Liver (tissue), 9 donors: ENCODE data around the gene IP6K1. TPM values are rescaled to one million over a fixed set of nuclear protein-coding genes. Genes with fewer than 3 reads are reported as not detected.

Experiments used
- DNase-seq: peaks from one replicate; pipeline ENCODE4 v3.0.0-alpha.2; 2017; ENCODE audit warnings: low spot score
- H3K27ac ChIP-seq, 2 donors: one replicate each; pipeline ENCODE4 v1.7.0; 2013; ENCODE audit warnings: inconsistent platforms in 2 of 2, low read length in 2 of 2, control low read depth in 1 of 2, low read depth in 1 of 2, mild to moderate bottlenecking in 1 of 2
- H3K27me3 ChIP-seq, 4 donors: one replicate each; pipeline versions ENCODE4 v1.6.1 to v1.7.0; 2013; ENCODE audit warnings: low read length in 3 of 4, inconsistent platforms in 1 of 4, mild to moderate bottlenecking in 1 of 4, moderate library complexity in 1 of 4; ENCODE audit not compliant: control insufficient read depth in 4 of 4, insufficient read depth in 4 of 4
- H3K36me3 ChIP-seq, 4 donors: one replicate each; pipeline versions ENCODE4 v1.6.1 to v1.7.0; 2013; ENCODE audit warnings: low read length in 3 of 4, mild to moderate bottlenecking in 3 of 4, low read depth in 1 of 4, moderate library complexity in 1 of 4; ENCODE audit not compliant: control insufficient read depth in 4 of 4, insufficient read depth in 3 of 4
- H3K4me1 ChIP-seq, 4 donors: one replicate each; pipeline versions ENCODE4 v1.6.1 to v1.7.0; 2013; ENCODE audit warnings: low read length in 3 of 4, mild to moderate bottlenecking in 3 of 4, moderate library complexity in 1 of 4; ENCODE audit not compliant: control insufficient read depth in 4 of 4, insufficient read depth in 4 of 4
- H3K4me3 ChIP-seq, 3 donors: one replicate each; pipeline versions ENCODE4 v1.6.1 to v1.7.0; 2013; ENCODE audit warnings: low read length in 3 of 3, control low read depth in 1 of 3, low read depth in 1 of 3, mild to moderate bottlenecking in 1 of 3
- H3K9ac ChIP-seq, 2 donors: one replicate each; pipeline ENCODE4 v1.7.0; 2013; ENCODE audit warnings: low read length in 2 of 2, mild to moderate bottlenecking in 2 of 2, moderate library complexity in 2 of 2, control low read depth in 1 of 2, low read depth in 1 of 2
- H3K9me3 ChIP-seq, 4 donors: one replicate each; pipeline versions ENCODE4 v1.6.1 to v1.7.0; 2013; ENCODE audit warnings: low read length in 3 of 4; ENCODE audit not compliant: control insufficient read depth in 4 of 4
- EGR1 ChIP-seq, 2 donors: IDR thresholded peaks; 2 replicates each; pipeline ENCODE4 v1.6.1; 2016 to 2018; ENCODE audit warnings: antibody characterized with exemption in 2 of 2, low read depth in 2 of 2
- FOXA1 ChIP-seq: IDR thresholded peaks from 2 replicates; pipeline ENCODE4 v1.6.1; 2016; ENCODE audit warnings: antibody characterized with exemption
- FOXA2 ChIP-seq: IDR thresholded peaks from 2 replicates; pipeline ENCODE4 v1.6.1; 2016; ENCODE audit warnings: antibody characterized with exemption
- GABPA ChIP-seq, 2 donors: IDR thresholded peaks in 1 of 2; conservative IDR thresholded peaks in 1 of 2; 2 replicates each; pipeline ENCODE4 v1.6.1; 2016; ENCODE audit warnings: antibody characterized with exemption in 2 of 2, mild to moderate bottlenecking in 1 of 2, moderate library complexity in 1 of 2
- HNF4A ChIP-seq, 2 donors: conservative IDR thresholded peaks; 2 replicates each; pipeline ENCODE4 v1.6.1; 2016; ENCODE audit warnings: antibody characterized with exemption in 2 of 2, mild to moderate bottlenecking in 2 of 2
- HNF4G ChIP-seq: IDR thresholded peaks from 2 replicates; pipeline ENCODE4 v1.6.1; 2016; ENCODE audit warnings: antibody characterized with exemption
- JUND ChIP-seq, 2 donors: IDR thresholded peaks; 2 replicates each; pipeline ENCODE4 v1.6.1; 2016; ENCODE audit warnings: antibody characterized with exemption in 2 of 2
- NR2F2 ChIP-seq: IDR thresholded peaks from 2 replicates; pipeline ENCODE4 v1.6.1; 2016; ENCODE audit warnings: antibody characterized with exemption
- RAD21 ChIP-seq, 2 donors: IDR thresholded peaks; 2 replicates each; pipeline ENCODE4 v1.6.1; 2016; ENCODE audit warnings: antibody characterized with exemption in 2 of 2, mild to moderate bottlenecking in 2 of 2
- RXRA ChIP-seq, 2 donors: IDR thresholded peaks; 2 replicates each; pipeline ENCODE4 v1.6.1; 2017 to 2018; ENCODE audit warnings: antibody characterized with exemption in 2 of 2, mild to moderate bottlenecking in 1 of 2
- SP1 ChIP-seq: IDR thresholded peaks from 2 replicates; pipeline ENCODE4 v1.6.1; 2018; ENCODE audit warnings: antibody characterized with exemption, mild to moderate bottlenecking
- TAF1 ChIP-seq: conservative IDR thresholded peaks from 2 replicates; pipeline ENCODE4 v1.6.1; 2016; ENCODE audit warnings: antibody characterized with exemption, mild to moderate bottlenecking
- YY1 ChIP-seq: IDR thresholded peaks from 2 replicates; pipeline ENCODE4 v1.6.1; 2016; ENCODE audit warnings: antibody characterized with exemption, mild to moderate bottlenecking
- WGBS: extraction: QIAGEN DNeasy Blood & Tissue Kit; methylation state at CpG from one replicate; pipeline ENCODE4 v1.1.7; 2013; 5-methylcytosine and 5-hydroxymethylcytosine counted together
- polyA plus RNA-seq, 2 donors: library from polyadenylated mRNA; stranded (reverse) in 1 of 2; unstranded in 1 of 2; fragments of 200-250 nt in 1 of 2; fragments of >200 nt in 1 of 2; fragmentation: Nextera tagmentation in 1 of 2; extraction: Ambion mirVana in 1 of 2; gene quantifications; one replicate each; pipeline versions ENCODE4 v1.2.1 to v1.2.3, GENCODE V29; 2013 to 2015
- total RNA-seq, 2 donors: library from RNA; depleted of rRNA; stranded (reverse); fragments of >200 nt; gene quantifications; one replicate each; pipeline ENCODE4 v1.2.3, GENCODE V29; 2014
- TF ChIP-seq, protein P1 (sequence below): IDR thresholded peaks from 2 replicates; pipeline ENCODE4 v1.6.1; 2016; ENCODE audit warnings: antibody characterized with exemption
- TF ChIP-seq, protein P2 (sequence below): IDR thresholded peaks from 2 replicates; pipeline ENCODE4 v1.6.1; 2016; ENCODE audit warnings: antibody characterized with exemption, mild to moderate bottlenecking
- TF ChIP-seq, protein P3 (sequence below): IDR thresholded peaks from 2 replicates; pipeline ENCODE4 v1.6.1; 2016; ENCODE audit warnings: antibody characterized with exemption
- TF ChIP-seq, protein P4 (sequence below): fragments of 150-350 bp; IDR thresholded peaks from 2 replicates; pipeline ENCODE4 v1.5.1; 2017; ENCODE audit warnings: improper control_type of control experiment, low read depth, low read length; ENCODE audit not compliant: missing input control
- TF ChIP-seq, protein P5 (sequence below): IDR thresholded peaks from 2 replicates; pipeline ENCODE4 v1.6.1; 2016; ENCODE audit warnings: antibody characterized with exemption
- donor health status: healthy.
- donor health status: healthy.
- donor health status: healthy.
- donor health status: healthy.
- donor health status: healthy.

IP6K1 gene
- total and polyA plus RNA-seq, 4 donors = 6.6 to 32.3 (median 18.1) TPM

DNA sequence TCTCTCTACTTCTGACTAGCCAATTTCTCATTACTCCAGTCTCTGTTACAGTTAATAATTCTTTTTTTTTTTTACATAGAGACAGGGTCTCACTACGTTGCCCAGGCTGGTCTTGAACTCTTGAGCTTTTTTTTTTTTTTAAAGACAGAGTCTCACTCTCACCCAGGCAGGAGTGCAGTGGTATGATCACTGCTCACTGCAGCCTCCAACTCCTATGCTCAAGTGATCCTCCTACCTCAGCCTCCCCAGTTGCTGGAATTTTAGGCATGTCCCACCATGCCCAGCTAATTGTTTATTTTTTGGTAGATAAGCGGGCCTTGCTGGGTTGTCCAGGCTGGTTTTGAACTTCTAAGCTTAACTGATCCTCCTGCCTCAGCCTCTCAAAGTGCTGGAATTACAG lies 13.6 kb downstream of the IP6K1 start:
- no peak for TF ChIP-seq FOXA2
- H3K9me3 ChIP-seq = no peaks in the 10 kb centered on the region
- H3K4me1 ChIP-seq = no peaks in the 10 kb centered on the region
- H3K4me3 ChIP-seq = no peak overlapping the region
- no peaks in the 10 kb centered on the region for H3K27me3 ChIP-seq
- WGBS = 95% methylated on average over 2 of the region's 2 CpGs
- H3K36me3 ChIP-seq = peaks cover 0 to 5% (median 1%) of the 10 kb centered on the region in 4 donors
- H3K9ac ChIP-seq = no peak overlapping the region
- DNase-seq = no peak
- no peak overlapping the region for H3K27ac ChIP-seq

DNA sequence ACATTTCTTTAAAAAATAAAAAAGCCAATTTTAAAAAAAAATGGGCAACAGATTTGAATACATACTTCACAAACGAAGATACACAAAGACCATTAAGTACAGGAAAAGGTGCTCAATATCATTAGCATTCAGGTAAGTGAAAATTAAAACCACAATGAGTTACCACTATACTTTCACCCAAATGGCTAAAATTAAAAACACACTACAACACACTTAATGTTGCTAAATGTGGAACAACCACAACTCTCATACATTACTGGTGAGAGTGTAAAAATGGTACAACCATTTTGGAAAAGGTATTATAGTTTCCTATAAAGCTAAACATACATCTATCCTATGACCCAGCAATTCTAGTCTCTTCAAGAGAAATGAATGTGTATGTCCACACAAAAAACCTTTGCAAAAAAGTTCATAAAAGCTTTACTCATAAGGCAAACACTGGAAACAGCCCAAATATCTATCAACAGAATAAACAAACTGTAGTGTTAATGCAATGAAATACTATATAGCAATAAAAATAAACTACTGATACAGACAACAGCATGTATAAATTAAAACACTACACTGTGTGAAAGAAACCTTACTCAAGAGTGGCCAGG lies 14.9 kb downstream of the IP6K1 start:
- H3K9me3 ChIP-seq = no peaks in the 10 kb centered on the region
- no peak for TF ChIP-seq HNF4A (conservative IDR thresholded peaks at IDR 0.05)
- TF ChIP-seq, protein P1, sequence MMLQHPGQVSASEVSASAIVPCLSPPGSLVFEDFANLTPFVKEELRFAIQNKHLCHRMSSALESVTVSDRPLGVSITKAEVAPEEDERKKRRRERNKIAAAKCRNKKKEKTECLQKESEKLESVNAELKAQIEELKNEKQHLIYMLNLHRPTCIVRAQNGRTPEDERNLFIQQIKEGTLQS = no peak
- no peak for TF ChIP-seq TAF1
- no peak for TF ChIP-seq GABPA (IDR thresholded peaks at IDR 0.05 in 1 of 2, conservative IDR thresholded peaks at IDR 0.05 in 1 of 2)
- TF ChIP-seq FOXA1 = no peak
- TF ChIP-seq, protein P2, sequence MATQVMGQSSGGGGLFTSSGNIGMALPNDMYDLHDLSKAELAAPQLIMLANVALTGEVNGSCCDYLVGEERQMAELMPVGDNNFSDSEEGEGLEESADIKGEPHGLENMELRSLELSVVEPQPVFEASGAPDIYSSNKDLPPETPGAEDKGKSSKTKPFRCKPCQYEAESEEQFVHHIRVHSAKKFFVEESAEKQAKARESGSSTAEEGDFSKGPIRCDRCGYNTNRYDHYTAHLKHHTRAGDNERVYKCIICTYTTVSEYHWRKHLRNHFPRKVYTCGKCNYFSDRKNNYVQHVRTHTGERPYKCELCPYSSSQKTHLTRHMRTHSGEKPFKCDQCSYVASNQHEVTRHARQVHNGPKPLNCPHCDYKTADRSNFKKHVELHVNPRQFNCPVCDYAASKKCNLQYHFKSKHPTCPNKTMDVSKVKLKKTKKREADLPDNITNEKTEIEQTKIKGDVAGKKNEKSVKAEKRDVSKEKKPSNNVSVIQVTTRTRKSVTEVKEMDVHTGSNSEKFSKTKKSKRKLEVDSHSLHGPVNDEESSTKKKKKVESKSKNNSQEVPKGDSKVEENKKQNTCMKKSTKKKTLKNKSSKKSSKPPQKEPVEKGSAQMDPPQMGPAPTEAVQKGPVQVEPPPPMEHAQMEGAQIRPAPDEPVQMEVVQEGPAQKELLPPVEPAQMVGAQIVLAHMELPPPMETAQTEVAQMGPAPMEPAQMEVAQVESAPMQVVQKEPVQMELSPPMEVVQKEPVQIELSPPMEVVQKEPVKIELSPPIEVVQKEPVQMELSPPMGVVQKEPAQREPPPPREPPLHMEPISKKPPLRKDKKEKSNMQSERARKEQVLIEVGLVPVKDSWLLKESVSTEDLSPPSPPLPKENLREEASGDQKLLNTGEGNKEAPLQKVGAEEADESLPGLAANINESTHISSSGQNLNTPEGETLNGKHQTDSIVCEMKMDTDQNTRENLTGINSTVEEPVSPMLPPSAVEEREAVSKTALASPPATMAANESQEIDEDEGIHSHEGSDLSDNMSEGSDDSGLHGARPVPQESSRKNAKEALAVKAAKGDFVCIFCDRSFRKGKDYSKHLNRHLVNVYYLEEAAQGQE = no peak
- TF ChIP-seq, protein P3, sequence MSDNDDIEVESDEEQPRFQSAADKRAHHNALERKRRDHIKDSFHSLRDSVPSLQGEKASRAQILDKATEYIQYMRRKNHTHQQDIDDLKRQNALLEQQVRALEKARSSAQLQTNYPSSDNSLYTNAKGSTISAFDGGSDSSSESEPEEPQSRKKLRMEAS = no peak
- no peak for TF ChIP-seq RAD21 (IDR thresholded peaks at IDR 0.05)
- no peak for TF ChIP-seq RXRA (IDR thresholded peaks at IDR 0.05)
- no peak for TF ChIP-seq JUND (IDR thresholded peaks at IDR 0.05)
- TF ChIP-seq, protein P4, sequence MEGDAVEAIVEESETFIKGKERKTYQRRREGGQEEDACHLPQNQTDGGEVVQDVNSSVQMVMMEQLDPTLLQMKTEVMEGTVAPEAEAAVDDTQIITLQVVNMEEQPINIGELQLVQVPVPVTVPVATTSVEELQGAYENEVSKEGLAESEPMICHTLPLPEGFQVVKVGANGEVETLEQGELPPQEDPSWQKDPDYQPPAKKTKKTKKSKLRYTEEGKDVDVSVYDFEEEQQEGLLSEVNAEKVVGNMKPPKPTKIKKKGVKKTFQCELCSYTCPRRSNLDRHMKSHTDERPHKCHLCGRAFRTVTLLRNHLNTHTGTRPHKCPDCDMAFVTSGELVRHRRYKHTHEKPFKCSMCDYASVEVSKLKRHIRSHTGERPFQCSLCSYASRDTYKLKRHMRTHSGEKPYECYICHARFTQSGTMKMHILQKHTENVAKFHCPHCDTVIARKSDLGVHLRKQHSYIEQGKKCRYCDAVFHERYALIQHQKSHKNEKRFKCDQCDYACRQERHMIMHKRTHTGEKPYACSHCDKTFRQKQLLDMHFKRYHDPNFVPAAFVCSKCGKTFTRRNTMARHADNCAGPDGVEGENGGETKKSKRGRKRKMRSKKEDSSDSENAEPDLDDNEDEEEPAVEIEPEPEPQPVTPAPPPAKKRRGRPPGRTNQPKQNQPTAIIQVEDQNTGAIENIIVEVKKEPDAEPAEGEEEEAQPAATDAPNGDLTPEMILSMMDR = no peak
- TF ChIP-seq SP1 = no peak
- TF ChIP-seq HNF4G = no peak
- TF ChIP-seq FOXA2 = no peak
- TF ChIP-seq YY1 = no peak
- no peak for TF ChIP-seq EGR1 (IDR thresholded peaks at IDR 0.05; ENCODE audit: low read depth in 2 of 2)
- no peak for TF ChIP-seq NR2F2
- TF ChIP-seq, protein P5, sequence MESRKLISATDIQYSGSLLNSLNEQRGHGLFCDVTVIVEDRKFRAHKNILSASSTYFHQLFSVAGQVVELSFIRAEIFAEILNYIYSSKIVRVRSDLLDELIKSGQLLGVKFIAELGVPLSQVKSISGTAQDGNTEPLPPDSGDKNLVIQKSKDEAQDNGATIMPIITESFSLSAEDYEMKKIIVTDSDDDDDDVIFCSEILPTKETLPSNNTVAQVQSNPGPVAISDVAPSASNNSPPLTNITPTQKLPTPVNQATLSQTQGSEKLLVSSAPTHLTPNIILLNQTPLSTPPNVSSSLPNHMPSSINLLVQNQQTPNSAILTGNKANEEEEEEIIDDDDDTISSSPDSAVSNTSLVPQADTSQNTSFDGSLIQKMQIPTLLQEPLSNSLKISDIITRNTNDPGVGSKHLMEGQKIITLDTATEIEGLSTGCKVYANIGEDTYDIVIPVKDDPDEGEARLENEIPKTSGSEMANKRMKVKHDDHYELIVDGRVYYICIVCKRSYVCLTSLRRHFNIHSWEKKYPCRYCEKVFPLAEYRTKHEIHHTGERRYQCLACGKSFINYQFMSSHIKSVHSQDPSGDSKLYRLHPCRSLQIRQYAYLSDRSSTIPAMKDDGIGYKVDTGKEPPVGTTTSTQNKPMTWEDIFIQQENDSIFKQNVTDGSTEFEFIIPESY = no peak
- H3K36me3 ChIP-seq = peaks cover 0 to 5% (median 1%) of the 10 kb centered on the region in 4 donors
- no peaks in the 10 kb centered on the region for H3K27me3 ChIP-seq
- no peak overlapping the region for H3K27ac ChIP-seq
- no peak for DNase-seq
- no peaks in the 10 kb centered on the region for H3K4me1 ChIP-seq
- 81% methylated on average over 1 of the region's 1 CpG for WGBS
- H3K9ac ChIP-seq = no peak overlapping the region
- H3K4me3 ChIP-seq = no peak overlapping the region
